SK-N-SH (cell line): ENCODE results near the gene POTEH.
"Not testable (repeated sequence)": the region's sequence is repeated elsewhere in the genome, so short reads cannot be mapped to it uniquely, and the experiment has no call there.

ENCODE experiments used
- CTCF ChIP-seq: fragments of 200-600 bp; sonication (generic); IDR thresholded peaks from 2 replicates; pipeline ENCODE4 v1.6.1; 2017; ENCODE audit warnings: antibody characterized with exemption, mild to moderate bottlenecking, moderate library complexity
- EP300 ChIP-seq, 2 experiments: IDR thresholded peaks; 2 replicates each; pipeline versions ENCODE4 v1.4.0 to v1.6.1; 2012; ENCODE audit warnings: borderline replicate concordance in 1 of 2, low read depth in 1 of 2, low read length in 1 of 2
- EZH2phosphoT487 ChIP-seq: fragments of 200-600 bp; sonication (generic); IDR thresholded peaks from 2 replicates; pipeline ENCODE4 v1.6.1; 2017; ENCODE audit warnings: low read depth, mixed run types, mild to moderate bottlenecking, antibody characterized with exemption, moderate library complexity, borderline replicate concordance
- MAX ChIP-seq: IDR thresholded peaks from 2 replicates; pipeline ENCODE4 v1.4.0; 2012; ENCODE audit warnings: low read depth
- POLR2AphosphoS5 ChIP-seq: IDR thresholded peaks from 2 replicates; pipeline ENCODE4 v1.6.1; 2012; ENCODE audit warnings: low read depth, low read length
- RAD21 ChIP-seq: IDR thresholded peaks from 2 replicates; pipeline ENCODE4 v1.6.1; 2012; ENCODE audit warnings: mild to moderate bottlenecking, low read length
- SIN3A ChIP-seq: IDR thresholded peaks from 2 replicates; pipeline ENCODE4 v1.6.1; 2012; ENCODE audit warnings: low read depth, mild to moderate bottlenecking, low read length, moderate library complexity, borderline replicate concordance
- TAF1 ChIP-seq: IDR thresholded peaks from 2 replicates; pipeline ENCODE4 v1.6.1; 2012; ENCODE audit warnings: low read depth, mild to moderate bottlenecking, low read length, moderate library complexity, borderline replicate concordance
- USF2 ChIP-seq: fragments of 150-350 bp; IDR thresholded peaks from 2 replicates; pipeline ENCODE4 v1.6.1; 2017; ENCODE audit warnings: antibody characterized with exemption, low read length, low read depth, borderline replicate concordance
- ZBTB33 ChIP-seq: IDR thresholded peaks from 2 replicates; pipeline ENCODE4 v1.4.0; 2012; ENCODE audit warnings: low read depth, borderline replicate concordance

- TF ChIP-seq CTCF; EZH2phosphoT487; EP300 (IDR thresholded peaks at IDR 0.05; ENCODE audit: borderline replicate concordance in 1 of 2, low read depth in 1 of 2, low read length in 1 of 2); TAF1; POLR2AphosphoS5; USF2; ZBTB33; RAD21; SIN3A; MAX: not testable (repeated sequence)
Measured at GRCh38 chr22:15679702-15680101, 10.1 kb upstream of the POTEH start.
